ENCODE results near the gene UIMC1. TPM values are rescaled to one million over a fixed set of nuclear protein-coding genes. Genes with fewer than 3 reads are reported as not detected.

Gene UIMC1
- total RNA-seq, 1 donor from 2014 or later, result 45.2 TPM

GRCh38 chr5:176952531-176953193 is 53.9 kb downstream of the UIMC1 start:
- Mint-ChIP-seq H3K36me3 (peaks cover 27% of the 10 kb centered on the region), H3K4me1 (no peaks in the 10 kb centered on the region), H3K4me3 (no peak overlapping the region), H3K27ac (no peak overlapping the region), H3K27me3 (ENCODE audit: low read depth) (no peaks in the 10 kb centered on the region), H3K9me3 (no peaks in the 10 kb centered on the region)
- TF ChIP-seq CTCF (IDR thresholded peaks at IDR 0.05; ENCODE audit: unreplicated experiment), result no peak
- DNase-seq (ENCODE audit: low spot score in 2 of 2, unreplicated experiment in 2 of 2), result no peak

- TF ChIP-seq CTCF (IDR thresholded peaks at IDR 0.05; ENCODE audit: unreplicated experiment), result no peak
- Mint-ChIP-seq H3K4me3 (no peak overlapping the region), H3K27ac (no peak overlapping the region), H3K27me3 (ENCODE audit: low read depth) (no peaks in the 10 kb centered on the region), H3K9me3 (no peaks in the 10 kb centered on the region), H3K36me3 (peaks cover 24% of the 10 kb centered on the region), H3K4me1 (no peaks in the 10 kb centered on the region)
- DNase-seq (ENCODE audit: low spot score in 2 of 2, unreplicated experiment in 2 of 2), result no peak
These were observed 58.1 kb downstream of the UIMC1 start for GRCh38 chr5:176948458-176948857.

- Mint-ChIP-seq H3K27me3 (ENCODE audit: low read depth) (no peaks in the 10 kb centered on the region), H3K27ac (no peak overlapping the region), H3K4me1 (no peaks in the 10 kb centered on the region), H3K4me3 (no peak overlapping the region), H3K36me3 (peaks cover 28% of the 10 kb centered on the region), H3K9me3 (no peaks in the 10 kb centered on the region)
- no peak for DNase-seq (ENCODE audit: low spot score in 2 of 2, unreplicated experiment in 2 of 2)
- TF ChIP-seq CTCF (IDR thresholded peaks at IDR 0.05; ENCODE audit: unreplicated experiment), result no peak
These were observed 58.7 kb downstream of the UIMC1 start for GRCh38 chr5:176947847-176948246.

- no peak for TF ChIP-seq CTCF (IDR thresholded peaks at IDR 0.05; ENCODE audit: unreplicated experiment)
- DNase-seq (ENCODE audit: low spot score in 2 of 2, unreplicated experiment in 2 of 2), result no peak
- Mint-ChIP-seq H3K27me3 (ENCODE audit: low read depth) (no peaks in the 10 kb centered on the region), H3K9me3 (no peaks in the 10 kb centered on the region), H3K36me3 (peaks cover 24% of the 10 kb centered on the region), H3K4me1 (no peaks in the 10 kb centered on the region), H3K4me3 (no peak overlapping the region), H3K27ac (no peak overlapping the region)
These were observed 62.3 kb downstream of the UIMC1 start for GRCh38 chr5:176944268-176944667.

GRCh38 chr5:176943816-176944215 is 62.8 kb downstream of the UIMC1 start:
- H3K4me1 Mint-ChIP-seq, result no peaks in the 10 kb centered on the region
- no peaks in the 10 kb centered on the region for H3K9me3 Mint-ChIP-seq
- H3K27ac Mint-ChIP-seq, result no peak overlapping the region
- peaks cover 24% of the 10 kb centered on the region for H3K36me3 Mint-ChIP-seq
- no peak for DNase-seq (ENCODE audit: low spot score in 2 of 2, unreplicated experiment in 2 of 2)
- no peak for TF ChIP-seq CTCF (IDR thresholded peaks at IDR 0.05; ENCODE audit: unreplicated experiment)
- H3K27me3 Mint-ChIP-seq (ENCODE audit: low read depth), result no peaks in the 10 kb centered on the region
- H3K4me3 Mint-ChIP-seq, result no peak overlapping the region

- no peaks in the 10 kb centered on the region for H3K4me1 Mint-ChIP-seq
- H3K27ac Mint-ChIP-seq, result no peak overlapping the region
- H3K4me3 Mint-ChIP-seq, result no peak overlapping the region
- DNase-seq (ENCODE audit: low spot score in 2 of 2, unreplicated experiment in 2 of 2), result no peak
- no peak for TF ChIP-seq CTCF (IDR thresholded peaks at IDR 0.05; ENCODE audit: unreplicated experiment)
- H3K27me3 Mint-ChIP-seq (ENCODE audit: low read depth), result no peaks in the 10 kb centered on the region
- no peaks in the 10 kb centered on the region for H3K9me3 Mint-ChIP-seq
- H3K36me3 Mint-ChIP-seq, result peaks cover 18% of the 10 kb centered on the region
These were observed 64.6 kb downstream of the UIMC1 start for GRCh38 chr5:176941951-176942350.
